ENCODE measurements around the gene SEMA6A. TPM values are rescaled to one million over a fixed set of nuclear protein-coding genes. Genes with fewer than 3 reads are reported as not detected.

SEMA6A gene
- total RNA-seq, 2 donors from 2014 or later, result 3.9 to 4.4 TPM

DNA sequence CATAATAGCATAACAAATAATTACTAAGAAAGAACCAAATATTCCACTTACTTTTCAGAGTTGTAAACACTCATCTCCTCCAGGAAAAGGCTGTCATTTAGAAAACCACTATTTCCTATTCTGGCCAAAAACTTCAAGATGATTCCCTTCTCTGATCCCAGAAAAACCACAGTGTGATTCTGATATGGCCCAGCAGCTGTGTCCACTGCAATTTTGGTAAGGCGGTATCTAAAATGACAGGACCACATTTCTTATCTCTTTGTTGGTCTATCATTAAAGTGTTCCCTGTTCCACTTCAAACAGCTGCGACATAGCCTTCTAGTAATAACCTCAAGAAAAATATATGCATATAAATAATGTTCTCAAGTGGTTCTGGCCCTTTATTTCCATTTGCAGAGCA is 96.1 kb downstream of the SEMA6A start:
- Histone ChIP-seq H3K9me3 (peaks cover 0 to 7% of the 10 kb centered on the region in 2 donors), H3K36me3 (peaks cover 15% of the 10 kb centered on the region), H3K4me3 (no peak overlapping the region)

DNA sequence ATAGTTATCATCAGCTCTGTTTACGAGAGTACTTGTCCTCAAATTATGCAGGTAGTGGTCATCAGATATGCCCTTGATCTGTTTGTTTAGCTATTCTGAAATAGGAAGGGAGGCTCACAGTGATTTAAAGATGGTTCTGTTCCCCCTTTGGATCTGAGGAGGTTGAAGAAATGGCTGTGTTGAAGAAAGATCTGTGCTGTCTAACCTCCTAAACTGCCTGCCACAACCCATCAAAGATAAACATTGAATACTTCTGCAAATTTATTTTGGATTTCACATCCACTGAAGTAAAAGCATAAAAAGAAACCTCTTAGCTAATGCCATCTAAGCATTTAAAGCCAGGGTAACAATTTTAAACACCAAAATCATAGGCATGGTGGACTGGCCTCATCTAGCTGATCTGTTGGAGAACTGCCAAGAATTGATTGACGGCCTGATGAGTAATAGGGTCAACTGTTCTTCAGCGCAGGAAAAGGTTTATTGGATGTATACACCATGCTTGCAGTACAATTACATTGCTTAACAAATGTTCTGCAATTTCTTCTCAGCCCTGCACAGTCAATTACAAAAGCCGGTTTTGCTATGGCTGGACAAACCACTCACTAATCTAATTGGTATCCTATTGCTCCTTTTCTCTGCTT is 97.6 kb downstream of the SEMA6A start:
- Histone ChIP-seq H3K4me3 (no peak overlapping the region), H3K4me1 (no peaks in the 10 kb centered on the region), H3K9me3 (peaks cover 0 to 7% of the 10 kb centered on the region in 2 donors), H3K36me3 (peaks cover 15% of the 10 kb centered on the region), H3K27me3 (no peaks in the 10 kb centered on the region), H3K27ac (no peak overlapping the region)
- no peak for TF ChIP-seq CTCF (IDR thresholded peaks at IDR 0.05)
- DNase-seq (ENCODE audit: low spot score), result no peak

More for the DNA sequence above, 96.1 kb downstream of the SEMA6A start:
- no peaks in the 10 kb centered on the region for H3K4me1 ChIP-seq
- H3K27me3 ChIP-seq, result no peaks in the 10 kb centered on the region
- no peak for DNase-seq (ENCODE audit: low spot score)
- no peak for TF ChIP-seq CTCF (IDR thresholded peaks at IDR 0.05)
- H3K27ac ChIP-seq, result no peak overlapping the region

DNA sequence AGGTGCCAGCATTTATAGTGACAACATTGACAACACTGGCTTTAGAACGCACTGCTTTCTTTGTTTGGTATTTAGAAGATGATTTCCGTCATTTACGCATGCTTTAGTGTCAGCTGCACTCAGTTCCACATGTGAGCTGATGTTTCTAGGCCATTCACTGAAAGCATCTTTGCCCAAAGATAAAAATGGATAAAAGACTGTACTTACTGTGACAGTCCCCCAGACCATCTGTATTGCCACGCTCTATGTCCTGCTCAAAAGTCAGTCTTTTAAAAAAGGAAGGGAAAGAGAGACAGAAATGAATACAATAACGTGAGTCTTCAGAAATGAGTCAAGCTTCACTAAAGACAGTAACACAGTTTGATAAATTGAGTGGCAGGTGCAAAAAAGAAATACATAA is 99.3 kb downstream of the SEMA6A start:
- Histone ChIP-seq H3K36me3 (peaks cover 15% of the 10 kb centered on the region), H3K27me3 (no peaks in the 10 kb centered on the region), H3K27ac (no peak overlapping the region), H3K4me1 (no peaks in the 10 kb centered on the region), H3K9me3 (peaks cover 0 to 7% of the 10 kb centered on the region in 2 donors), H3K4me3 (no peak overlapping the region)
- TF ChIP-seq CTCF (IDR thresholded peaks at IDR 0.05), result no peak
- DNase-seq (ENCODE audit: low spot score), result no peak

- peaks cover 15% of the 10 kb centered on the region for H3K36me3 ChIP-seq
- no peak for DNase-seq (ENCODE audit: low spot score)
These were observed 100.9 kb downstream of the SEMA6A start for GRCh38 chr5:116473706-116474105.

GRCh38 chr5:116472274-116472673 is 102.3 kb downstream of the SEMA6A start:
- Histone ChIP-seq H3K4me3 (no peak overlapping the region), H3K27ac (no peak overlapping the region), H3K4me1 (no peaks in the 10 kb centered on the region), H3K9me3 (peaks cover 0 to 16% of the 10 kb centered on the region in 2 donors), H3K27me3 (no peaks in the 10 kb centered on the region), H3K36me3 (peaks cover 5% of the 10 kb centered on the region)
- DNase-seq (ENCODE audit: low spot score), result no peak
- TF ChIP-seq CTCF (IDR thresholded peaks at IDR 0.05), result no peak

More at GRCh38 chr5:116473706-116474105, 100.9 kb downstream of the SEMA6A start:
- no peak overlapping the region for H3K27ac ChIP-seq
- H3K27me3 ChIP-seq, result no peaks in the 10 kb centered on the region
- H3K4me1 ChIP-seq, result no peaks in the 10 kb centered on the region
- peaks cover 0 to 10% of the 10 kb centered on the region in 2 donors for H3K9me3 ChIP-seq
- no peak for TF ChIP-seq CTCF (IDR thresholded peaks at IDR 0.05)
- no peak overlapping the region for H3K4me3 ChIP-seq

- H3K27me3 ChIP-seq, result no peaks in the 10 kb centered on the region
- no peak for TF ChIP-seq CTCF (IDR thresholded peaks at IDR 0.05)
- no peak overlapping the region for H3K27ac ChIP-seq
- no peaks in the 10 kb centered on the region for H3K4me1 ChIP-seq
- no peaks in the 10 kb centered on the region for H3K36me3 ChIP-seq
- no peak for DNase-seq (ENCODE audit: low spot score)
- H3K9me3 ChIP-seq, result peaks cover 0 to 8% of the 10 kb centered on the region in 2 donors
- H3K4me3 ChIP-seq, result no peak overlapping the region
These were observed 105.0 kb downstream of the SEMA6A start for GRCh38 chr5:116469631-116470030.

Data from right atrium auricular region (tissue), 2 donors.